GM21381 (cell line): Measurements from ENCODE around the gene KIAA1614.

Experiments
- ATAC-seq: cut with Tn5 transposase; IDR thresholded peaks from one replicate; pipeline ENCODE4 v1.9.1; 2021; ENCODE audit warnings: mild to moderate bottlenecking, moderate library complexity; ENCODE audit not compliant: unreplicated experiment

Gene KIAA1614

GRCh38 chr1:180939073-180939710, 26.5 kb downstream of the KIAA1614 start:
- ATAC-seq, result no peak

- ATAC-seq, result no peak
Observed at GRCh38 chr1:180939711-180940103, 27.0 kb downstream of the KIAA1614 start.

- ATAC-seq, result no peak
Observed at GRCh38 chr1:180940445-180940844, 27.7 kb downstream of the KIAA1614 start.

- ATAC-seq, result no peak
Observed at GRCh38 chr1:180941518-180942275, 29.0 kb downstream of the KIAA1614 start.

GRCh38 chr1:180945151-180945550, 32.5 kb downstream of the KIAA1614 start:
- no peak for ATAC-seq

- no peak for ATAC-seq
Observed at GRCh38 chr1:180945551-180945950, 32.9 kb downstream of the KIAA1614 start.

- no peak for ATAC-seq
Observed at GRCh38 chr1:180946056-180946455, 33.4 kb downstream of the KIAA1614 start.

- no peak for ATAC-seq
Observed at GRCh38 chr1:180946541-180947498, 34.1 kb downstream of the KIAA1614 start.

GRCh38 chr1:180947499-180947885, 34.8 kb downstream of the KIAA1614 start:
- ATAC-seq, result no peak

- ATAC-seq, result no peak
Observed at GRCh38 chr1:180947901-180948640, 35.4 kb downstream of the KIAA1614 start.

- ATAC-seq, result no peak
Observed at GRCh38 chr1:180948641-180949615, 36.2 kb downstream of the KIAA1614 start.

- no peak for ATAC-seq
Observed at GRCh38 chr1:180949616-180950000, 36.9 kb downstream of the KIAA1614 start.

GRCh38 chr1:180950321-180950720, 37.6 kb downstream of the KIAA1614 start:
- no peak for ATAC-seq

- no peak for ATAC-seq
Observed at GRCh38 chr1:180951186-180951745, 38.6 kb downstream of the KIAA1614 start.

GRCh38 chr1:180951836-180952656, 39.3 kb downstream of the KIAA1614 start:
- ATAC-seq, result no peak

- no peak for ATAC-seq
Observed at GRCh38 chr1:180952657-180953013, 39.9 kb downstream of the KIAA1614 start.

GRCh38 chr1:180953291-180954004, 40.8 kb downstream of the KIAA1614 start:
- ATAC-seq, result peak; percentile 42
